Kidney epithelial cell (primary cell): ENCODE results near the gene TSPAN13. TPM values are rescaled to one million over a fixed set of nuclear protein-coding genes. Genes with fewer than 3 reads are reported as not detected.

ENCODE experiments used
- DNase-seq: peaks from one replicate; pipeline ENCODE4 v3.0.0-alpha.2; 2010; ENCODE audit warnings: low read depth
- H3K27me3 ChIP-seq: 2 replicates; pipeline ENCODE4 v1.6.0; 2011; ENCODE audit warnings: low read length; ENCODE audit not compliant: control insufficient read depth, insufficient read depth
- H3K36me3 ChIP-seq: 2 replicates; pipeline ENCODE4 v1.5.1; 2011; ENCODE audit warnings: low read length; ENCODE audit not compliant: control insufficient read depth, insufficient read depth
- H3K4me3 ChIP-seq: 2 replicates; pipeline ENCODE4 v1.5.1; 2011; ENCODE audit warnings: low read depth, mild to moderate bottlenecking, control low read depth, low read length
- CTCF ChIP-seq: IDR thresholded peaks from 2 replicates; pipeline ENCODE4 v1.5.1; 2011; ENCODE audit warnings: mild to moderate bottlenecking, moderate library complexity, low read length, control low read depth, inconsistent platforms; ENCODE audit not compliant: insufficient read depth, poor library complexity, severe bottlenecking
- total RNA-seq: library from RNA; depleted of rRNA; stranded (reverse); fragments of >200 nt; gene quantifications from 2 replicates; pipeline ENCODE4 v1.2.3, GENCODE V29; 2015

The TSPAN13 gene
- total RNA-seq, 1 donor from 2014 or later = 15.5 TPM

GRCh38 chr7:16803125-16803524 lies 49.6 kb downstream of the TSPAN13 start:
- Histone ChIP-seq H3K27me3 (no peaks in the 10 kb centered on the region), H3K4me3 (no peak overlapping the region), H3K36me3 (no peaks in the 10 kb centered on the region)
- no peak for DNase-seq
- no peak for TF ChIP-seq CTCF

DNA sequence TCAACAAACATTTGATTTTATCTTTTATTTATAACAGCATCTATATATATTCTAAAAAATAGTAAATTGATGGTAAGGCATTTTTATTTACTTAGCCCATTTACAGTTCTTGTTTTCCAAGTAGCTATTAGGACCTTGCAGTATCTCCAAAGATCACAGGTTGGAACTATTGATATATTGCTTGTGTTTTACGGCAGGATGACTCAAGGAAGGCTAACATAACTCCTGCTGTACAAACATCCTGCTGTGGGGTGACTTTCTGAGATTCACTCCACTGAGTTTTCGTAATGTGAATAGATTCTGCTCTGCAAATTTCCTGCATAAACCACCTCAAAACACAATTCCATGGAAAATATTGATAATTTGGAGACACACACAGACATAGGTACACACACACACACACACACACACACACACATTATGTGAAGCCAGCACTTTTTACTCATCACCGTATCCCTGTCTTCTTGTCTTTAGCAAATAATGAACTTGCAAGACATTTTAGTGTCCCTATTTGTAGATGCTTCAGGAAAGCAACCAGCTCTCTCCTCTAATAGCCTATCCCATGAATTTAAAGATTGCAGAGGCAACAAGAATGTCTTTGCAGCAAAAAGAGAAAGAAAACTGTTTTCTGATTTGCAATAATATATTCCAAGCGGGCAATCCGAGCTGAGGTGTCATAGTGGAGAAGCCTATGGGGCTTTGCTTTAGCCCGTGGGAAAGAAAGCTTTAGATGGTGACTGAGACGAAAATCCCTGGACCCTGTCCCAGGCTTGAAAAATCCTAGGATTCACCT lies 50.5 kb downstream of the TSPAN13 start:
- no peaks in the 10 kb centered on the region for H3K36me3 ChIP-seq
- H3K4me3 ChIP-seq = no peak overlapping the region
- H3K27me3 ChIP-seq = no peaks in the 10 kb centered on the region
- no peak for DNase-seq
- TF ChIP-seq CTCF = no peak

DNA sequence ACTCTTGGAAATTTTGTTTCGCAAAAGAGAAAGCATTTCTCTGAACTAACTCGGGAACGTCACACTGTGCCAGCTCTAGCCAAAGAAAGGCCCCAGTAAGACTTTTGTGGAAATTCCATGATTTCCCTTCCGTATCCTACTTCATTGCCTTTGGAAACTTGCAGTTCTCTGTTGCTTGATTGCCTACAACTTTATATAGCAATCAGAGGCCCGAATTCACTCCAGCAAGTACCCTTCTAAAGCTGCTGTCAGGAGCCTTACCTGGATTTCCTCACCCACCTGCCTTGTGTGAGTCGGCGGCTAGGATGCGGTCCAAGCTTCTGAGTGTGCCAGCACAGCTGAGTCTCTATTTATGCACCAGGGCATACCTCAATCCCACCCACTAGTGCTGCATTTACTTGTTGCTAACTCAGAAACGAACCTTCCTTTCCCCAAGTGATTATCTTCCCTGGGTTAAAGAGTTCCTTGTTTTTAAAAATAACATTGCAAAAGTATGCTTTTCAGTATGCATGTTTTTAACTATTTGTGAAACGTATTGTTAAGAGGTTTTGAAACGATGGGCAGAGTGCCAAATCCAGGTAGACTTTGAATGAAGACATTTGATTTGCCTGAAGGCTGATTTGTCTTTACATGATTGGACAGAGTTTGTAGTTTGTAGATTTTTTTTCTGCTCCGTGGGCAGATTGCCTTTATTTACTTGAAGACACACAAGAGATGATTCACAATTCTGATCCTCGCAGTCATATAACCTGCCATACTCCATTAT lies 51.3 kb downstream of the TSPAN13 start, which contains the start of gene AGR2:
Gene AGR2, minus strand, starts transcription at position 326 of the 766 bp plus-strand sequence. CDS start 3,203 bp downstream, outside the sequence.
- H3K36me3 ChIP-seq = no peaks in the 10 kb centered on the region
- no peak for DNase-seq
- no peak within 1 kb of the TSS for H3K4me3 ChIP-seq
- H3K27me3 ChIP-seq = no peaks in the 10 kb centered on the region
- TF ChIP-seq CTCF = no peak

- no peak overlapping the region for H3K4me3 ChIP-seq
- no peak for DNase-seq
- TF ChIP-seq CTCF = no peak
Observed at GRCh38 chr7:16805441-16805840, 51.9 kb downstream of the TSPAN13 start.

GRCh38 chr7:16810112-16810511 lies 56.6 kb downstream of the TSPAN13 start:
- H3K4me3 ChIP-seq = no peak overlapping the region
- no peaks in the 10 kb centered on the region for H3K27me3 ChIP-seq
- no peak for TF ChIP-seq CTCF
- no peak for DNase-seq
- H3K36me3 ChIP-seq = no peaks in the 10 kb centered on the region

More at GRCh38 chr7:16805441-16805840, 51.9 kb downstream of the TSPAN13 start:
- H3K36me3 ChIP-seq = no peaks in the 10 kb centered on the region
- no peaks in the 10 kb centered on the region for H3K27me3 ChIP-seq
